Tibial nerve (tissue), 3 donors: ENCODE measurements around the gene NALCN.

Experiments used
- CTCF ChIP-seq, 5 experiments: fragments of 200-600 bp in 3 of 5; fragments of 450-650 bp in 2 of 5; sonication (generic) in 3 of 5; IDR thresholded peaks; one replicate each; pipeline ENCODE4 v1.5.1; 2016 to 2019; ENCODE audit warnings: antibody characterized with exemption in 5 of 5, mild to moderate bottlenecking in 3 of 5, moderate library complexity in 2 of 5
- POLR2A ChIP-seq, 2 donors: fragments of 450-650 bp; IDR thresholded peaks; one replicate each; pipeline ENCODE4 v1.6.1; 2017; ENCODE audit warnings: antibody characterized with exemption in 2 of 2, mild to moderate bottlenecking in 2 of 2, moderate library complexity in 2 of 2

GRCh38 chr13:101265934-101266333 is 150.4 kb downstream of the NALCN start:
- TF ChIP-seq POLR2A (IDR thresholded peaks at IDR 0.05) (no peak), CTCF (IDR thresholded peaks at IDR 0.05) (no peak)
